Measurements from ENCODE around the gene PLXNA1.

DNA sequence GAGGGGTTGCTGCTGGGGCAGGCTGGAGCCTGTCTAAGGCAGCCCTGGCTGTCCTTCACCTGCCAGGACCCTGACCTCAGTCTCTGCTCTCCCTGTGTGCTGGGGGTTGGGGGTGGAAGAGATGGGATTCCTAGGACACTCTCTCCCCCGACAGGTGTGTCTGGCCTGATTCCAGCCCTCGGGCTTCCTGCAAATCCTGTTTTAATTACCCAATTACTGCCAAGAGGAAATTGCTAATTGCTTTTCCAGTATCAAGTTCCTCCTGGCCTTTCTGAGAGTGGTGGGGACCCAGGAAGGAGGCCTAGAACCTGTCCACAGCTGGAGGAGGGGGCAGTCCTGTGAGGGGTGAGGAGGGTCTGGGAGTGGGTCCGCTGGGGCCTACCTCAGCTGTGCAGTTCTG is 15.8 kb downstream of the PLXNA1 start:
- TF ChIP-seq CTCF (conservative IDR thresholded peaks at IDR 0.05; ENCODE audit: low read depth in 2 of 2) (no peak), REST (IDR thresholded peaks at IDR 0.05; ENCODE audit: unreplicated experiment) (no peak), POLR2AphosphoS5 (IDR thresholded peaks at IDR 0.05; ENCODE audit: low read depth) (no peak), JUNB (IDR thresholded peaks at IDR 0.05; ENCODE audit: unreplicated experiment) (no peak), EZH2 (IDR thresholded peaks at IDR 0.05; ENCODE audit: low read depth, unreplicated experiment) (no peak), EZH2phosphoT487 (IDR thresholded peaks at IDR 0.05; ENCODE audit: unreplicated experiment) (no peak), ETS1 (IDR thresholded peaks at IDR 0.05) (no peak), STAT1 (IDR thresholded peaks at IDR 0.05; ENCODE audit: unreplicated experiment) (no peak), CREB1 (CRISPR knock-in tag; IDR thresholded peaks at IDR 0.05; ENCODE audit: low read depth) (no peak), ZNF331 (CRISPR knock-in tag; IDR thresholded peaks at IDR 0.05; ENCODE audit: low read depth) (no peak)

Data from GM23338 (cell line).